Panc1 (cell line): Measurements from ENCODE around the gene FLRT1. TPM values are rescaled to one million over a fixed set of nuclear protein-coding genes. Genes with fewer than 3 reads are reported as not detected.
A peak's percentile ranks its signal among the peaks of the same experiment; 100 is the strongest.

Experiments
- ATAC-seq: fragments of 200-7000 bp; cut with Tn5 transposase; 2 replicates; pipeline ENCODE4 v1.9.1; 2020; ENCODE audit warnings: mild to moderate bottlenecking, moderate library complexity
- BruUV-seq: library from RNA; stranded (reverse); fragments of 400-500 nt; replicated peaks from 2 replicates; lab custom pipeline; 2021; lab: Mats Ljungman, UMichigan
- CTCF ChIA-PET: fragments of 300-600 bp; sonication (Branson Sonifier 250); formaldehyde crosslinking; loops from one replicate; lab custom pipeline; 2022; ENCODE audit warnings: antibody characterized with exemption; lab: Charles Lee
- POLR2A ChIA-PET: fragments of 300-600 bp; sonication (Branson Sonifier 250); formaldehyde crosslinking; loops from one replicate; lab custom pipeline; 2022; ENCODE audit warnings: antibody characterized with exemption; lab: Charles Lee
- DNase-seq: peaks from one replicate; pipeline ENCODE4 v3.0.0-alpha.2; 2010; ENCODE audit warnings: low read depth, low spot score
- H3K27ac ChIP-seq: 2 replicates; pipeline ENCODE4 v1.5.1; 2011; ENCODE audit warnings: mild to moderate bottlenecking, low read length, inconsistent platforms
- H3K27me3 ChIP-seq: fragments of 200-500 bp; sonication (Bioruptor generic); 2 replicates; pipeline ENCODE4 v1.6.0; 2014; ENCODE audit warnings: low read length, inconsistent platforms; ENCODE audit not compliant: control insufficient read depth, insufficient read depth
- H3K36me3 ChIP-seq: fragments of 200-500 bp; sonication (Bioruptor generic); 2 replicates; pipeline ENCODE4 v1.5.1; 2014; ENCODE audit warnings: inconsistent platforms, mild to moderate bottlenecking, low read length, moderate library complexity; ENCODE audit not compliant: control insufficient read depth, insufficient read depth
- H3K4me1 ChIP-seq: 2 replicates; pipeline ENCODE4 v1.5.1; 2011; ENCODE audit warnings: inconsistent platforms, mild to moderate bottlenecking, low read length, moderate library complexity; ENCODE audit not compliant: control insufficient read depth, insufficient read depth
- H3K4me3 ChIP-seq, 2 experiments: 2 replicates each; pipeline ENCODE4 v1.5.1; 2011 to 2012; ENCODE audit warnings: low read depth in 2 of 2, low read length in 2 of 2, mild to moderate bottlenecking in 2 of 2, inconsistent platforms in 1 of 2, moderate library complexity in 1 of 2
- H3K9me3 ChIP-seq: fragments of 200-500 bp; sonication (Bioruptor generic); 2 replicates; pipeline ENCODE4 v1.5.1; 2014; ENCODE audit warnings: low read depth, mild to moderate bottlenecking, inconsistent platforms, low read length, moderate library complexity; ENCODE audit not compliant: control insufficient read depth, insufficient read depth
- POLR2AphosphoS5 ChIP-seq: IDR thresholded peaks from 2 replicates; pipeline ENCODE4 v1.6.1; 2012; ENCODE audit warnings: mild to moderate bottlenecking, low read depth, low read length, moderate library complexity
- SIN3A ChIP-seq: IDR thresholded peaks from 2 replicates; pipeline ENCODE4 v1.6.1; 2012; ENCODE audit warnings: low read depth, mild to moderate bottlenecking, low read length, moderate library complexity, borderline replicate concordance; ENCODE audit not compliant: insufficient read depth
- TCF7L2 ChIP-seq: IDR thresholded peaks from 2 replicates; pipeline ENCODE4 v1.6.1; 2011; ENCODE audit warnings: mild to moderate bottlenecking, low read depth, low read length, inconsistent platforms
- in situ Hi-C: cut with HindIII; loops from 2 replicates; pipeline ENCODE4 v1.10.0; 2016; ENCODE audit warnings: low sequenced_read_pairs, low pct_unique_long_range_greater_than_20kb
- intact Hi-C: fragments of 100-400 bp; cut with micrococcal nuclease; formaldehyde crosslinking; loops from one replicate; pipeline ENCODE4 v1.10.0; 2022; ENCODE audit not compliant: unreplicated experiment
- total RNA-seq: library from RNA; stranded (reverse); gene quantifications from one replicate; pipeline ENCODE4 v1.2.1, GENCODE V29; 2021; ENCODE audit not compliant: unreplicated experiment
- TF ChIP-seq, protein P1 (sequence below), 2 experiments: IDR thresholded peaks; 2 replicates each; pipeline ENCODE4 v1.6.1; 2011 to 2012; ENCODE audit warnings: low read depth in 2 of 2, control low read depth in 1 of 2, low read length in 1 of 2, mild to moderate bottlenecking in 1 of 2, moderate library complexity in 1 of 2; ENCODE audit not compliant: insufficient read depth in 1 of 2
- TF ChIP-seq, protein P2 (sequence below): fragments of 450-650 bp; IDR thresholded peaks from 2 replicates; pipeline ENCODE4 v1.5.1; 2017; ENCODE audit warnings: mild to moderate bottlenecking

Gene FLRT1
- total RNA-seq, 1 experiment from 2014 or later: 0.51 TPM

- CTCF ChIA-PET: no interaction called here
These were observed 46.2 kb downstream of the FLRT1 start for GRCh38 chr11:64081745-64082442.

DNA sequence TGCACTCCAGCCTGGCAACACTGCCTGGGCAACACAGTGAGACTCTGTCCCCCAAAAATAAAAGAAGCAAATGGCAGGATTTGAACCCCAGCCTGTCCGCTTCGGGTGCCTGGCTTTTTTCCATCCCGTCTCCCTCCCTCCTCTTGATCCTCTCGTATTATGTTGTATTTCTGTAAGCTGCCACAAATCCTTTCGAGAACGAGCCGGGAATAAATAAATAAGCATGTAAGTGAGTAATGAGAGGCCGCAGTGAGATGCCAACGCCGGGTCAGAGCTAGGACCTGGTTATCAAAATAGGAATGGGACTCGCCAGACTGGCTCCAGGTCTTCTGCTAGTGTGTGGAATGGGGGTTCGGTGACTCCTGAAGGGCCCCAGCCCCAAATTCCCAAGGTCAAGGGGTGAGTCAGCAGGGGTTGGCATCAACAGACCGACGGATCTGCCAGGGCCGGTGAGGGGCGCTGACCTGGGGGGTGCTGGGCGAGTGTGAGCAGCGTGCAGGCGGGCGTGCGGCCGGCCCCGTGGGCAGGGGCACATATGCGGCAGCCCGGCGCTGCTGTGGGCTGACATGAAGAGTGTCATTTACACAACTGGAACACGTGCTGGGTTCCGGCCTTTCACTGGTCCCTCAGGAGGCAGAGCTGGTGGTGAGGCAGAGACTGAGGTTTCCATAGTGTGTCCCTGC, 47.8 kb downstream of the FLRT1 start:
- H3K4me1 ChIP-seq: peaks cover 17% of the 10 kb centered on the region
- no peak for ATAC-seq
- intact Hi-C loops: no loop called here

More at GRCh38 chr11:64081745-64082442, 46.2 kb downstream of the FLRT1 start:
- H3K36me3 ChIP-seq: no peaks in the 10 kb centered on the region
- no peaks in the 10 kb centered on the region for H3K27me3 ChIP-seq
- DNase-seq: no peak
- POLR2A ChIA-PET: no interaction called here
- in situ Hi-C loops: no loop called here
- TF ChIP-seq TCF7L2: no peak
- TF ChIP-seq POLR2AphosphoS5: no peak
- TF ChIP-seq, protein P1, sequence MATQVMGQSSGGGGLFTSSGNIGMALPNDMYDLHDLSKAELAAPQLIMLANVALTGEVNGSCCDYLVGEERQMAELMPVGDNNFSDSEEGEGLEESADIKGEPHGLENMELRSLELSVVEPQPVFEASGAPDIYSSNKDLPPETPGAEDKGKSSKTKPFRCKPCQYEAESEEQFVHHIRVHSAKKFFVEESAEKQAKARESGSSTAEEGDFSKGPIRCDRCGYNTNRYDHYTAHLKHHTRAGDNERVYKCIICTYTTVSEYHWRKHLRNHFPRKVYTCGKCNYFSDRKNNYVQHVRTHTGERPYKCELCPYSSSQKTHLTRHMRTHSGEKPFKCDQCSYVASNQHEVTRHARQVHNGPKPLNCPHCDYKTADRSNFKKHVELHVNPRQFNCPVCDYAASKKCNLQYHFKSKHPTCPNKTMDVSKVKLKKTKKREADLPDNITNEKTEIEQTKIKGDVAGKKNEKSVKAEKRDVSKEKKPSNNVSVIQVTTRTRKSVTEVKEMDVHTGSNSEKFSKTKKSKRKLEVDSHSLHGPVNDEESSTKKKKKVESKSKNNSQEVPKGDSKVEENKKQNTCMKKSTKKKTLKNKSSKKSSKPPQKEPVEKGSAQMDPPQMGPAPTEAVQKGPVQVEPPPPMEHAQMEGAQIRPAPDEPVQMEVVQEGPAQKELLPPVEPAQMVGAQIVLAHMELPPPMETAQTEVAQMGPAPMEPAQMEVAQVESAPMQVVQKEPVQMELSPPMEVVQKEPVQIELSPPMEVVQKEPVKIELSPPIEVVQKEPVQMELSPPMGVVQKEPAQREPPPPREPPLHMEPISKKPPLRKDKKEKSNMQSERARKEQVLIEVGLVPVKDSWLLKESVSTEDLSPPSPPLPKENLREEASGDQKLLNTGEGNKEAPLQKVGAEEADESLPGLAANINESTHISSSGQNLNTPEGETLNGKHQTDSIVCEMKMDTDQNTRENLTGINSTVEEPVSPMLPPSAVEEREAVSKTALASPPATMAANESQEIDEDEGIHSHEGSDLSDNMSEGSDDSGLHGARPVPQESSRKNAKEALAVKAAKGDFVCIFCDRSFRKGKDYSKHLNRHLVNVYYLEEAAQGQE (IDR thresholded peaks at IDR 0.05; ENCODE audit: insufficient read depth in 1 of 2, low read depth in 2 of 2, low read length in 1 of 2): no peak
- TF ChIP-seq, protein P2, sequence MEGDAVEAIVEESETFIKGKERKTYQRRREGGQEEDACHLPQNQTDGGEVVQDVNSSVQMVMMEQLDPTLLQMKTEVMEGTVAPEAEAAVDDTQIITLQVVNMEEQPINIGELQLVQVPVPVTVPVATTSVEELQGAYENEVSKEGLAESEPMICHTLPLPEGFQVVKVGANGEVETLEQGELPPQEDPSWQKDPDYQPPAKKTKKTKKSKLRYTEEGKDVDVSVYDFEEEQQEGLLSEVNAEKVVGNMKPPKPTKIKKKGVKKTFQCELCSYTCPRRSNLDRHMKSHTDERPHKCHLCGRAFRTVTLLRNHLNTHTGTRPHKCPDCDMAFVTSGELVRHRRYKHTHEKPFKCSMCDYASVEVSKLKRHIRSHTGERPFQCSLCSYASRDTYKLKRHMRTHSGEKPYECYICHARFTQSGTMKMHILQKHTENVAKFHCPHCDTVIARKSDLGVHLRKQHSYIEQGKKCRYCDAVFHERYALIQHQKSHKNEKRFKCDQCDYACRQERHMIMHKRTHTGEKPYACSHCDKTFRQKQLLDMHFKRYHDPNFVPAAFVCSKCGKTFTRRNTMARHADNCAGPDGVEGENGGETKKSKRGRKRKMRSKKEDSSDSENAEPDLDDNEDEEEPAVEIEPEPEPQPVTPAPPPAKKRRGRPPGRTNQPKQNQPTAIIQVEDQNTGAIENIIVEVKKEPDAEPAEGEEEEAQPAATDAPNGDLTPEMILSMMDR: no peak
- ATAC-seq: peak; percentile 43
- no TSS peak for BruUV-seq
- peaks cover 15% of the 10 kb centered on the region for H3K4me1 ChIP-seq
- intact Hi-C loops: no loop called here
- H3K9me3 ChIP-seq: no peaks in the 10 kb centered on the region
- 0 out of 2 replicates have a peak overlapping the region, but pooled peaks have one; percentile 29 for H3K27ac ChIP-seq
- H3K4me3 ChIP-seq: no peak overlapping the region

More for the DNA sequence above, 47.8 kb downstream of the FLRT1 start:
- CTCF ChIA-PET: no interaction called here
- POLR2A ChIA-PET: no interaction called here
- no peaks in the 10 kb centered on the region for H3K36me3 ChIP-seq
- no peaks in the 10 kb centered on the region for H3K9me3 ChIP-seq
- no peaks in the 10 kb centered on the region for H3K27me3 ChIP-seq
- H3K27ac ChIP-seq: no peak overlapping the region
- no peak for DNase-seq
- in situ Hi-C loops: no loop called here
- TF ChIP-seq SIN3A (no peak), TCF7L2 (no peak), POLR2AphosphoS5 (no peak)
- TF ChIP-seq, protein P2: no peak
- TF ChIP-seq, protein P1 (IDR thresholded peaks at IDR 0.05; ENCODE audit: insufficient read depth in 1 of 2, low read depth in 2 of 2, low read length in 1 of 2): no peak
- no TSS peak for BruUV-seq
- H3K4me3 ChIP-seq: no peak overlapping the region
